ENCODE data around the gene MAN1B1. TPM values are rescaled to one million over a fixed set of nuclear protein-coding genes. Genes with fewer than 3 reads are reported as not detected.

Gene MAN1B1
- total RNA-seq, 1 experiment from 2014 or later, result 50.9 TPM

DNA sequence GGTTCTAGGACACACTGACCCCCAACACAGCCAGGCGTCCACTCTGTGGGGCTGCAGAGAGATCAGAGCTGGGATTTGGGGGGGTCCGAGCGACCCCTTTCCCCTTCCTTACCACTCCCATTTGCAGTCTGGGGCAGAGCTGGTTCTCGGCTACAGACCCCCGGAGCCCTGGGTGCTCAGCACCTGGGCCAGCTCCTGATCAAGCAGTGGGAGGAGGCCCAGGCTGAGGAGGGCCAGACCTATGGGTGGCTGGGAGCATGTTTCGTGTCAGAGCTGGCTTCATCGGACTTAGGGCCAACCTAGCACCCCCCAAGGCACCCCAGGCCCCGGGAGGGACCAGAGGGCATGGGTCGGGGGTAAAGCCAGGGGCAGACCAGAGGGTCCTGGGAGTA lies 59.7 kb downstream of the MAN1B1 start:
- no peak overlapping the region for H3K4me2 ChIP-seq (ENCODE audit: low read length)
- no peak for ATAC-seq
- H3K9me3 ChIP-seq (ENCODE audit: control insufficient read depth in 1 of 2, insufficient read depth in 1 of 2, low read depth in 1 of 2, low read length in 2 of 2), result no peaks in the 10 kb centered on the region
- H2AFZ ChIP-seq (ENCODE audit: low read depth, low read length, poor library complexity, severe bottlenecking), result no peak overlapping the region
- H3K27me3 ChIP-seq (ENCODE audit: insufficient read depth, low read length), result no peaks in the 10 kb centered on the region
- no peak overlapping the region for H3K27ac ChIP-seq (ENCODE audit: low read depth, low read length)
- BruUV-seq (replicated peaks), result no TSS peak
- ChIA-PET POLR2A (no interaction called here), CTCF (no interaction called here), RAD21 (ENCODE audit: low non-redundant PET in 1 of 2, low total read pairs in 2 of 2, uncharacterized antibody in 2 of 2, unreplicated experiment in 2 of 2) (no interaction called here)
- no peaks in the 10 kb centered on the region for H3K9me2 ChIP-seq (ENCODE audit: insufficient read depth)
- no peaks in the 10 kb centered on the region for H3K36me3 ChIP-seq (ENCODE audit: control insufficient read depth in 1 of 2, insufficient read depth in 2 of 2, low read length in 2 of 2)
- H4K20me1 ChIP-seq (ENCODE audit: insufficient read depth), result no peaks in the 10 kb centered on the region
- TF ChIP-seq JUND (IDR thresholded peaks at IDR 0.05) (no peak), POLR2A (IDR thresholded peaks at IDR 0.05; ENCODE audit: borderline replicate concordance, extremely low read depth, insufficient read depth, insufficient read length) (no peak), CEBPB (IDR thresholded peaks at IDR 0.05; ENCODE audit: low read depth) (no peak), SIN3A (IDR thresholded peaks at IDR 0.05; ENCODE audit: low read depth) (no peak), FOSL1 (IDR thresholded peaks at IDR 0.05; ENCODE audit: low read depth) (no peak), EZH2 (IDR thresholded peaks at IDR 0.05) (no peak), POLR2AphosphoS5 (IDR thresholded peaks at IDR 0.05; ENCODE audit: low read depth, low read length) (no peak), RAD21 (IDR thresholded peaks at IDR 0.05; ENCODE audit: low read depth) (no peak)
- TF ChIP-seq, protein P1, sequence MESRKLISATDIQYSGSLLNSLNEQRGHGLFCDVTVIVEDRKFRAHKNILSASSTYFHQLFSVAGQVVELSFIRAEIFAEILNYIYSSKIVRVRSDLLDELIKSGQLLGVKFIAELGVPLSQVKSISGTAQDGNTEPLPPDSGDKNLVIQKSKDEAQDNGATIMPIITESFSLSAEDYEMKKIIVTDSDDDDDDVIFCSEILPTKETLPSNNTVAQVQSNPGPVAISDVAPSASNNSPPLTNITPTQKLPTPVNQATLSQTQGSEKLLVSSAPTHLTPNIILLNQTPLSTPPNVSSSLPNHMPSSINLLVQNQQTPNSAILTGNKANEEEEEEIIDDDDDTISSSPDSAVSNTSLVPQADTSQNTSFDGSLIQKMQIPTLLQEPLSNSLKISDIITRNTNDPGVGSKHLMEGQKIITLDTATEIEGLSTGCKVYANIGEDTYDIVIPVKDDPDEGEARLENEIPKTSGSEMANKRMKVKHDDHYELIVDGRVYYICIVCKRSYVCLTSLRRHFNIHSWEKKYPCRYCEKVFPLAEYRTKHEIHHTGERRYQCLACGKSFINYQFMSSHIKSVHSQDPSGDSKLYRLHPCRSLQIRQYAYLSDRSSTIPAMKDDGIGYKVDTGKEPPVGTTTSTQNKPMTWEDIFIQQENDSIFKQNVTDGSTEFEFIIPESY (IDR thresholded peaks at IDR 0.05; ENCODE audit: extremely low read depth, insufficient replicate concordance, low read length), result no peak
- intact Hi-C loops (cut with micrococcal nuclease), result no loop called here
- no peak overlapping the region for H3K4me3 ChIP-seq (replicated peaks in 1 of 2; ENCODE audit: low read depth in 1 of 2, low read length in 2 of 2)
- peaks cover 12 to 21% of the 10 kb centered on the region in 2 experiments for H3K4me1 ChIP-seq (ENCODE audit: control insufficient read depth in 1 of 2, insufficient read depth in 2 of 2, low read length in 2 of 2)
- DNase-seq (ENCODE audit: low read depth, low spot score), result no peak
- H3K79me2 ChIP-seq (ENCODE audit: insufficient read depth, low read length), result no peaks in the 10 kb centered on the region
- no peak overlapping the region for H3K9ac ChIP-seq (ENCODE audit: low read length)

DNA sequence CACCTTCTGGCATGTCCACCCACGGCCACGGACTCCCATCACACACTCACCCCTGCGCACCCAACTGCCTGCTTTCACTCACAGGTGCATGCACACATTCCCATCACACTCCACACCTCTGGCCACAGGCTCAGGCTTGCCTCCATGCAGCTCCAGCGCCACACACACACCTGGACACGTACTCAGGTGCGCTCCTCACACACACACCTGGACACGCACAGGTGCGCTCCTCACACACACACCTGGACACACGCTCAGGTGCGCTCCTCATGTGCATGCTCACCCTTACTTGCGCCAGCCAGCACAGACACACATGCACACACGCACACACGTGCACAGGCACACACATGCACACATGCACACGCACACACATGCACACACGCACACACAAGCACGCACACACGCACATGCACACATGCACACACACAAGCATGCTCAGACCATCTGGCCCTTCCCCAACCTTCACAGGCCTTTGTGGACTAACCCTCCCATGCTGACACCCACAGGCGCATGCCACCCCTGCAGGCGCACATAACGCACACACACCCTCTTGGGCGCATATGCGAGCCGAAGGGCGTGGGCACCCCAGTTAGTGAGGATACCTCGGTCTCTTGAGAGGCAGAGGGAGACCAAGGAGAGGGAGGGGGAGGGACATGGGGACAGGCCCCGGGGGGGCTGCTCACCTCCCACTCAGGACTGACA lies 60.5 kb downstream of the MAN1B1 start:
- H3K4me1 ChIP-seq (ENCODE audit: control insufficient read depth in 1 of 2, insufficient read depth in 2 of 2, low read length in 2 of 2), result peaks cover 12 to 22% of the 10 kb centered on the region in 2 experiments
- ChIA-PET POLR2A (no interaction called here), CTCF (no interaction called here), RAD21 (ENCODE audit: low non-redundant PET in 1 of 2, low total read pairs in 2 of 2, uncharacterized antibody in 2 of 2, unreplicated experiment in 2 of 2) (no interaction called here)
- intact Hi-C loops (cut with micrococcal nuclease), result no loop called here
- H3K9me2 ChIP-seq (ENCODE audit: insufficient read depth), result no peaks in the 10 kb centered on the region
- H3K36me3 ChIP-seq (ENCODE audit: control insufficient read depth in 1 of 2, insufficient read depth in 2 of 2, low read length in 2 of 2), result no peaks in the 10 kb centered on the region
- H3K4me3 ChIP-seq (replicated peaks in 1 of 2; ENCODE audit: low read depth in 1 of 2, low read length in 2 of 2), result no peak overlapping the region
- H4K20me1 ChIP-seq (ENCODE audit: insufficient read depth), result no peaks in the 10 kb centered on the region
- no peaks in the 10 kb centered on the region for H3K79me2 ChIP-seq (ENCODE audit: insufficient read depth, low read length)
- no TSS peak for BruUV-seq (replicated peaks)
- no peak overlapping the region for H2AFZ ChIP-seq (ENCODE audit: low read depth, low read length, poor library complexity, severe bottlenecking)
- no peak overlapping the region for H3K9ac ChIP-seq (ENCODE audit: low read length)
- H3K9me3 ChIP-seq (ENCODE audit: control insufficient read depth in 1 of 2, insufficient read depth in 1 of 2, low read depth in 1 of 2, low read length in 2 of 2), result no peaks in the 10 kb centered on the region
- DNase-seq (ENCODE audit: low read depth, low spot score), result no peak
- no peak overlapping the region for H3K27ac ChIP-seq (ENCODE audit: low read depth, low read length)
- H3K4me2 ChIP-seq (ENCODE audit: low read length), result no peak overlapping the region
- no peak for ATAC-seq
- H3K27me3 ChIP-seq (ENCODE audit: insufficient read depth, low read length), result no peaks in the 10 kb centered on the region
- TF ChIP-seq RAD21 (IDR thresholded peaks at IDR 0.05; ENCODE audit: low read depth), result no peak
- no peak for TF ChIP-seq EGR1 (IDR thresholded peaks at IDR 0.05; ENCODE audit: low read depth)
- no peak for TF ChIP-seq SRF (IDR thresholded peaks at IDR 0.05; ENCODE audit: low read depth)
- TF ChIP-seq ZFX (IDR thresholded peaks at IDR 0.05), result no peak
- TF ChIP-seq YY1 (IDR thresholded peaks at IDR 0.05; ENCODE audit: extremely low read depth, insufficient replicate concordance, low read depth, low read length), result no peak
- TF ChIP-seq, protein P2, sequence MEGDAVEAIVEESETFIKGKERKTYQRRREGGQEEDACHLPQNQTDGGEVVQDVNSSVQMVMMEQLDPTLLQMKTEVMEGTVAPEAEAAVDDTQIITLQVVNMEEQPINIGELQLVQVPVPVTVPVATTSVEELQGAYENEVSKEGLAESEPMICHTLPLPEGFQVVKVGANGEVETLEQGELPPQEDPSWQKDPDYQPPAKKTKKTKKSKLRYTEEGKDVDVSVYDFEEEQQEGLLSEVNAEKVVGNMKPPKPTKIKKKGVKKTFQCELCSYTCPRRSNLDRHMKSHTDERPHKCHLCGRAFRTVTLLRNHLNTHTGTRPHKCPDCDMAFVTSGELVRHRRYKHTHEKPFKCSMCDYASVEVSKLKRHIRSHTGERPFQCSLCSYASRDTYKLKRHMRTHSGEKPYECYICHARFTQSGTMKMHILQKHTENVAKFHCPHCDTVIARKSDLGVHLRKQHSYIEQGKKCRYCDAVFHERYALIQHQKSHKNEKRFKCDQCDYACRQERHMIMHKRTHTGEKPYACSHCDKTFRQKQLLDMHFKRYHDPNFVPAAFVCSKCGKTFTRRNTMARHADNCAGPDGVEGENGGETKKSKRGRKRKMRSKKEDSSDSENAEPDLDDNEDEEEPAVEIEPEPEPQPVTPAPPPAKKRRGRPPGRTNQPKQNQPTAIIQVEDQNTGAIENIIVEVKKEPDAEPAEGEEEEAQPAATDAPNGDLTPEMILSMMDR (IDR thresholded peaks at IDR 0.05 in 2 of 3, conservative IDR thresholded peaks at IDR 0.05 in 1 of 3; ENCODE audit: borderline replicate concordance in 1 of 3, insufficient read depth in 1 of 3, low read depth in 2 of 3, low read length in 2 of 3), result no peak
- TF ChIP-seq FOSL1 (IDR thresholded peaks at IDR 0.05; ENCODE audit: low read depth), result no peak
- TF ChIP-seq, protein P3, sequence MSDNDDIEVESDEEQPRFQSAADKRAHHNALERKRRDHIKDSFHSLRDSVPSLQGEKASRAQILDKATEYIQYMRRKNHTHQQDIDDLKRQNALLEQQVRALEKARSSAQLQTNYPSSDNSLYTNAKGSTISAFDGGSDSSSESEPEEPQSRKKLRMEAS (IDR thresholded peaks at IDR 0.05), result no peak
- no peak for TF ChIP-seq JUND (IDR thresholded peaks at IDR 0.05)
- TF ChIP-seq TCF7L2 (IDR thresholded peaks at IDR 0.05; ENCODE audit: borderline replicate concordance, extremely low read depth, insufficient read depth, insufficient read length), result no peak
- no peak for TF ChIP-seq CEBPB (IDR thresholded peaks at IDR 0.05; ENCODE audit: low read depth)
- TF ChIP-seq ELF1 (IDR thresholded peaks at IDR 0.05; ENCODE audit: borderline replicate concordance, low read depth), result no peak
- TF ChIP-seq POLR2AphosphoS5 (IDR thresholded peaks at IDR 0.05; ENCODE audit: low read depth, low read length), result no peak

All from HCT116 (cell line).